ENCODE measurements around the gene LMTK2. TPM values are rescaled to one million over a fixed set of nuclear protein-coding genes. Genes with fewer than 3 reads are reported as not detected.

The LMTK2 gene
- total and polyA plus RNA-seq, 7 donors, result 3.0 to 19.9 (median 17.0) TPM

DNA sequence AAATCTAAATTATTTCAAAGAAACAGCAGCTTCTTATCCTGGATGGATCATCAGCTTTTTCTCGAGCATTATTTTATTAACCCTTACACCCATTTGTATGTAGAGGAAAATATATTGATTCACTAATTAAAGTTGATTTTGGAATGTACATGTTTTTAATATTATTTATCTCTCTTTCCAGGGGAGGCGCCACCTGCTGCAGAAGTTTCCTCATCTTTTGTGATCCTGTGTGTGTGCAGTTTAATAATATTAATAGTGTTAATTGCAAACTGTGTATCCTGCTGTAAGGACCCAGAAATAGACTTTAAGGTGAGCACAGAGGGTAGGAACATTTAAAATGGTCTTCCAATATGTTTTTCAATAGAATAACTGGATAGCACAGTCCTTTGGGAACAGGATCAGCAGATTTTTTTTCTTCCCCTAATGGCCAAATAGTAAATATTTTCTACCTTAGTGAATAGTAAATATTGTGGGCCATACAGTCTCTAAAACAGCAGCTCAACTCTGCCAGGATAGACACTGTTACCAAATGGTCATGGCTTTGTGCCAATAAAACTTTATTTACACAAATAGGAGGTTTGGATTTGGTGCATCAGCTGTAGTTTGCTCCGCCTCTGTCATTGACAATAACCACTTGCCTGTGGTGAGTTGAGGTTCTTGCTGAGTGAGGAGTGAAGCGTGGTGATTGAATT lies 30.6 kb downstream of the LMTK2 start:
- Histone ChIP-seq H3K36me3 (peaks cover 0 to 39% (median 5%) of the 10 kb centered on the region in 4 donors), H3K27me3 (no peaks in the 10 kb centered on the region), H3K4me1 (peaks cover 0 to 27% (median 8%) of the 10 kb centered on the region in 4 donors), H3K4me3 (no peak overlapping the region), H3K9me3 (no peaks in the 10 kb centered on the region), H3K27ac (no peak overlapping the region)
- no peak for DNase-seq
- TF ChIP-seq POLR2A (IDR thresholded peaks at IDR 0.05) (no peak), EP300 (IDR thresholded peaks at IDR 0.05) (no peak), POLR2AphosphoS5 (IDR thresholded peaks at IDR 0.05) (no peak)
- TF ChIP-seq, protein P1, sequence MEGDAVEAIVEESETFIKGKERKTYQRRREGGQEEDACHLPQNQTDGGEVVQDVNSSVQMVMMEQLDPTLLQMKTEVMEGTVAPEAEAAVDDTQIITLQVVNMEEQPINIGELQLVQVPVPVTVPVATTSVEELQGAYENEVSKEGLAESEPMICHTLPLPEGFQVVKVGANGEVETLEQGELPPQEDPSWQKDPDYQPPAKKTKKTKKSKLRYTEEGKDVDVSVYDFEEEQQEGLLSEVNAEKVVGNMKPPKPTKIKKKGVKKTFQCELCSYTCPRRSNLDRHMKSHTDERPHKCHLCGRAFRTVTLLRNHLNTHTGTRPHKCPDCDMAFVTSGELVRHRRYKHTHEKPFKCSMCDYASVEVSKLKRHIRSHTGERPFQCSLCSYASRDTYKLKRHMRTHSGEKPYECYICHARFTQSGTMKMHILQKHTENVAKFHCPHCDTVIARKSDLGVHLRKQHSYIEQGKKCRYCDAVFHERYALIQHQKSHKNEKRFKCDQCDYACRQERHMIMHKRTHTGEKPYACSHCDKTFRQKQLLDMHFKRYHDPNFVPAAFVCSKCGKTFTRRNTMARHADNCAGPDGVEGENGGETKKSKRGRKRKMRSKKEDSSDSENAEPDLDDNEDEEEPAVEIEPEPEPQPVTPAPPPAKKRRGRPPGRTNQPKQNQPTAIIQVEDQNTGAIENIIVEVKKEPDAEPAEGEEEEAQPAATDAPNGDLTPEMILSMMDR (IDR thresholded peaks at IDR 0.05), result no peak
- intact Hi-C loops (cut with DNase I), result no loop called here
- 72 to 93% methylated on average over 4 of the region's 4 CpGs for WGBS, 2 donors

DNA sequence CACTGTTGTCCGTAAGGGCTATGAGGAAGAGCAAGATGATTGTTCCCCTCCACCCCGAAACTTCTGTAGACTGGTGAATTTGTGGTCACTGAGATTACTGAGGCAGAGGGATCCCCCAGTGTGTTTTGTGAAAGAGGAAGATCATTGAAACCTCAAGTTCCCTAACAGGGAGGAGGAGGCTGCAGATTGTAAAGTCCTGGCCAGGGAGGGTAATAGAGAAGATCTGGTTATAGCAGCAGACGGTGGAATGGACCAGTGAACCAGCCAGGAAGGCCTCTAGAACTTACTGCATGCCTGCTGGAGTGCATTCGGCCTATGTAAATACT lies 31.1 kb downstream of the LMTK2 start:
- 74 to 91% methylated on average over 4 of the region's 4 CpGs for WGBS, 2 donors
- no peak for TF ChIP-seq EP300 (IDR thresholded peaks at IDR 0.05)
- TF ChIP-seq, protein P1 (IDR thresholded peaks at IDR 0.05), result no peak
- TF ChIP-seq POLR2A (IDR thresholded peaks at IDR 0.05), result no peak
- TF ChIP-seq POLR2AphosphoS5 (IDR thresholded peaks at IDR 0.05), result no peak
- no peak for DNase-seq

DNA sequence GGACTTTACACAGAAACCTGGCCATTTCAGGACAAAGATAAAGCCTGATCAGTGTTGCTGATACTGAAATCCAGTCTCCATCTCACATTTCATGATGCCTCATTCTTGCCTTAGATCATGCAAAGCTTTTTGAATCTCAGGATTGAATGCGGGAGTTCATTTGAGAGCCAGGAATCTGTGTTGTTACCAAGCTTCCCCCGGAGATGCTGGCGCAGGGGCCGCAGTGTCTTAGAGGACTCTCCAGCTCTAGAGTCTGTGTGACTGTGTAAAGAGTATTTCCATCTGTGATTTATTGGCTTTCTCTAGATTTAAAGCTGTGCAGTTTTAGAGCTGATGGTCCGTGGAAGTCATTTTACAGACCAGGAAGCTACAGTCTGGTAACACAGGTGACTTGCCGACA lies 32.0 kb downstream of the LMTK2 start:
- no peak overlapping the region for H3K4me3 ChIP-seq
- 94 to 95% methylated on average over 6 of the region's 6 CpGs for WGBS, 2 donors
- intact Hi-C loops (cut with DNase I), result no loop called here
- TF ChIP-seq POLR2AphosphoS5 (IDR thresholded peaks at IDR 0.05), result no peak
- TF ChIP-seq, protein P1 (IDR thresholded peaks at IDR 0.05), result no peak
- TF ChIP-seq EP300 (IDR thresholded peaks at IDR 0.05), result no peak
- TF ChIP-seq POLR2A (IDR thresholded peaks at IDR 0.05), result no peak
- peaks cover 0 to 52% (median 10%) of the 10 kb centered on the region in 4 donors for H3K36me3 ChIP-seq
- no peaks in the 10 kb centered on the region for H3K27me3 ChIP-seq
- no peaks in the 10 kb centered on the region for H3K9me3 ChIP-seq
- H3K27ac ChIP-seq, result no peak overlapping the region
- no peak for DNase-seq
- peaks cover 0 to 15% (median 3%) of the 10 kb centered on the region in 4 donors for H3K4me1 ChIP-seq

More for the DNA sequence above, 31.1 kb downstream of the LMTK2 start:
- no peaks in the 10 kb centered on the region for H3K27me3 ChIP-seq
- H3K4me1 ChIP-seq, result peaks cover 0 to 22% (median 8%) of the 10 kb centered on the region in 4 donors
- H3K36me3 ChIP-seq, result peaks cover 0 to 44% (median 8%) of the 10 kb centered on the region in 4 donors
- no peak overlapping the region for H3K27ac ChIP-seq
- no peak overlapping the region for H3K4me3 ChIP-seq
- intact Hi-C loops (cut with DNase I), result no loop called here
- H3K9me3 ChIP-seq, result no peaks in the 10 kb centered on the region

DNA sequence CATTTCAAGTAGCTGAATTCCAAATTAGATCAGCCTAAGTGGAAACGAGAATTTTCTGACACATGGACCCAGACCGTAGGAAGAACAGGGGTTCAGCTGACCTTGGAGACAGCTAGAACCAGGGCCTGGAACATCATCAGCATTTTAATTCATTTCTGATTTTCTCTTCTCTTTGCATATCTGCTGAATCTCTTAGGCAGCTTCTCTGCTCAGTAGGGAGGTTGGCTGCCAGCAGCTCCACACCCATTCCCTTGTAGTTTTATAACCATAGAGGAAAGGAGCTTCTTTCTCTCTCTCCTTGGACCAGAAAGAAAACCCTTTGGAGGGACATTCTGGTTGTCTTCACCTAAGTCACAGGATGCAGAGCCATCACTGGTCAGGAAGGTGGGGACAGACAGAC lies 36.0 kb downstream of the LMTK2 start:
- Histone ChIP-seq H3K27me3 (no peaks in the 10 kb centered on the region), H3K4me1 (no peaks in the 10 kb centered on the region), H3K36me3 (peaks cover 0 to 54% (median 10%) of the 10 kb centered on the region in 4 donors), H3K27ac (no peak overlapping the region), H3K4me3 (no peak overlapping the region), H3K9me3 (no peaks in the 10 kb centered on the region)
- 95 to 97% methylated on average over 2 of the region's 2 CpGs for WGBS, 2 donors
- no peak for TF ChIP-seq POLR2A (IDR thresholded peaks at IDR 0.05)
- TF ChIP-seq, protein P1 (IDR thresholded peaks at IDR 0.05), result no peak
- TF ChIP-seq EP300 (IDR thresholded peaks at IDR 0.05), result no peak
- no peak for TF ChIP-seq POLR2AphosphoS5 (IDR thresholded peaks at IDR 0.05)
- no peak for DNase-seq
- intact Hi-C loops (cut with DNase I), result no loop called here

DNA sequence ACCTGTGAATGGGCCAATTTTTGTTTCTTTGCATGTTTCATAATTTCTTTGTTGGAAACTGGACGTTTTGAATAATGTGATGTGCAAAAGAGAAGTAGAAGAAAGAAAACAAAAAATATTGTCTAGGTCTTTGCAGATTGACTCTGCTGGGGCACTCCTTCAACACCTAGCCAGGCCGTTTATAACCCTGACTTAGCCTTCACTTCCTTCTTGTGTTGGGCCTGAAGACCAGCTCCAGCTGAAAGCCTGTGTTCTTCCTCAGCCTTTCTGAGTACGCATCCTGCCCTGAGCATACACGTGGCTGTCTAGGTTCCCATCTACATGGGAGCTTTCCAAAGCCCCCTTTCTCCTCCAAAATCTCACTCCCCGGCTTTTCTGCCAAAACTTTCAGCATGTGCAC lies 41.9 kb downstream of the LMTK2 start:
- no peaks in the 10 kb centered on the region for H3K4me1 ChIP-seq
- H3K27me3 ChIP-seq, result no peaks in the 10 kb centered on the region
- H3K9me3 ChIP-seq, result no peaks in the 10 kb centered on the region
- H3K36me3 ChIP-seq, result peaks cover 0 to 32% (median 2%) of the 10 kb centered on the region in 4 donors
- no peak overlapping the region for H3K27ac ChIP-seq
- no peak for TF ChIP-seq EP300 (IDR thresholded peaks at IDR 0.05)
- TF ChIP-seq, protein P1 (IDR thresholded peaks at IDR 0.05), result no peak
- no peak for TF ChIP-seq POLR2A (IDR thresholded peaks at IDR 0.05)
- TF ChIP-seq POLR2AphosphoS5 (IDR thresholded peaks at IDR 0.05), result no peak
- intact Hi-C loops (cut with DNase I), result no loop called here
- H3K4me3 ChIP-seq, result no peak overlapping the region
- 76 to 86% methylated on average over 5 of the region's 5 CpGs for WGBS, 2 donors
- DNase-seq, result no peak

Measured in sigmoid colon (tissue), 7 donors.